NCI-H526 (cell line): ENCODE results near the gene CCDC188.

ENCODE experiments used
- DNase-seq, 2 experiments: peaks; one replicate each; lab custom pipeline; 2025; lab: John Stamatoyannopoulos, UW

The CCDC188 gene

DNA sequence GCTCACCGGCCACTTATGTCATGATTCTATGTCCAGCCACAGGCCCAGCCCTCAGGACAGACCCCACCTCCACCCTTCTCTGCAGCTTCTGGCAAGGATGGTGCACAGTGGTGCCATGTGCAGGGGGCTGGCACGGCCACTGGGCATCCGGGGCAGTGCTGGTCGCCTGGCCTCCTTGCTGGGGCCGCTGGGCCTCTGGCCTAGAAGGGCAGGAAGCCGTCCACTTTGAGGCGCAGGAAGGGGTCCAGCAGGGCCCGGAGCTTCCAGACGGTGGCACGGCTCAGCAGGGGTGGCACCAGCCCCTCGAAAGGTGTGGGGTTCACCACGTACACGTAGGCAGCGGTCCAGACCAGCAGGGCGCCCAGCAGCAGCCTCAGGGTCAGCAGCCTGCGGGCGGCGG, 2.4 kb downstream of the CCDC188 start:
- DNase-seq = no peak

DNA sequence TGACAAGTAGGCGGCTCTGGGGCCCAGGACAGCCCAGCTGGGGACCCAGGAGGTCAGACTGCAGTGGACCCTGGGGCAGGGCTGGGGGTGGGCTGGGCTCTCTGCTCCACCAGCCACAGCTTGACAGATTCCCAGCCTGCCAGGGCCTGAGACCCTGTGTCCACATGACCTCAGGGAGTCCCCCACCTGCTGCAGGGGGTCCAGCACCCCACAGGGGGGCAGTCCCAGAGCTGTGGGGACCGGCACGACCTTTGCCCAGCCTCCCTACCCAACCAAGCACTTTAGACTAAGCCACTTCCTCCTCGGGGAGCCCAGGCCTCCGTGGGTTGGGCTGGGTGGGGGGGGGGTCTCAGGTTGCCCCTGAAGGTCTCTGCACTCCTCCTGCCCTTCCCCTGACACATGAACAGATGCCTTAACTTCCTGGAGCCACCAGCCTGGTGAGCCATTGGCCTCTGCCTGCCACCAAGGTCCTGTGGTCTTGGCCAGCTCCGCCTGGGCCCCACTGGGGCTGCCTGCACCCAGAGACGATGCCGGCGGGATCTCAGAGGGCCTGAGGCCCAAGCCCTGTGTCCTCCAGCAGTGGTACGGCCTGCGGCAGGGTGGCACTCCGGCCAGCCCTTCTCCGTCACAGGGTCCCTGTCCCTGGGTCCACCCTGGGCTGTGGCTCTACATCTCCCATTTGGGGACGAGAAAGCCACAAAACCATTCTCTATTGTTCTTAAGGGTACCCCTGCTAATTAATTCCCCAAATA, 3.4 kb downstream of the CCDC188 start:
- no peak for DNase-seq

DNA sequence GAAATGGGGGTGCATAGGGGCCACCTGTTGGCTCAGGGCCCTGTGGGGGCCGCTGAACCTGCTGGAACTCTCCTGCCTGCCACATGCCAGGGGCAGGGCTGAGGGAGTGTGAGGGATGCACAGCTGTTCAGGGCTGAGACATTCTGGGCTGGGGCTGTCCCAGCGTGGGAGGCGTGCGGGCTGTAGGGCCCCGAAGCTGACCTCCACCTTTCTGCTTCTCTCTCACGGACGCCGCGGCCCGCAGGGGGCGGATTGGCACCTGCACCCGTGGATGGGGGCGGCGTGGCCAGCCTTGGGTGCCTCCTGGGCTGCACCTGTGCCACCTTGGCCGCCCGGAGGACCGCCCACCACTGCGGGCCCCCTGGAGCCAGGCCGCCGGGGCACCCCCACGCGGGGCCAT, 4.1 kb downstream of the CCDC188 start:
- DNase-seq = no peak

DNA sequence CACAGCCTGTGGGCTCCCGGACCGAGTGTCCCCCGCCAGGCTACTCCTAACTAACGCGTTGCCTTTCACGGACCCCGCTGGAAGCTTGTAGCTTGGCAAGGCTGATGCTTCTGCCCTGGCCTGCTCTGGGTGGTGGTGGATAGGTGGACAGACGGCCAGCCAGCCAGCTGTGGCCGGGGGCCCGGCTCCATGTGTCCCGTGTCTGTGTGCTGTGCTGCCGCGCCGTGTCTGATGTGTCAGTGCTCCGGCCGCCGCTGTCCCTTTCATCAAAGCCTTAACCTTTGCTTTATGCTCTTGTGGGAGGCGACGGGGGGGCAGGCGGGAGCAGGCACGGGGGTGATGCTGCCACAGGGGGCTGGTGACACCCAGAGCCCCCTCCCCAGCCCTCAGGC, 5.0 kb downstream of the CCDC188 start:
- DNase-seq = no peak

DNA sequence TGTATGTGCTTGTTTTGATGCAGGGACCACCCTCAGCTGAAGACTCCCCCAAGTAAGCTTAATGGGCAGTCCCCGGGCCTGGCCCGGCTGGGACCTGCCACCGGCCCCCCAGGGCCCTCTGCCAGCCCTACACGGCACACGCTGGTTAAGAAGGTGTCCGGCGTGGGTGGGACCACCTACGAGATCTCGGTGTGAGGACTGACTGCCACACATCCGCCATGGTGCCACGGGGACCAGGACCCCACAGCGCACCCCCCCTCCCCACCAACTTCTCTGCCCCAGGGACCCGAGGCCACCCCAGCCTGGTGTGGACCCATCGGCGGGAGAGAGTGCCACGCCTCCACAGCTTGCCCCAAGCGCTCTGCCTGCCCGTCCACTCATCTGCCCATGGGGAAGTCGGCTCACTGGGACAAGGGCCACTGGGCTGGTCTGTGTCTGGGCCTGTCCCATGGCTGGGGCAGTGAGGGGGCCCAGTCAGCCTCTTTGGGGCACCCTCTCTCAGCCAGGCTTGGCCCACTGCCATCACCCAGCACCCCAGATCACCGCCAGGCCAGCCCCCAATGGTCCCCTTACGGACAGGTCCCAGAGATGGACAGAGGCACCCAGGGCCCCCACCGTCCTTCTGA, 5.5 kb downstream of the CCDC188 start:
- no peak for DNase-seq

DNA sequence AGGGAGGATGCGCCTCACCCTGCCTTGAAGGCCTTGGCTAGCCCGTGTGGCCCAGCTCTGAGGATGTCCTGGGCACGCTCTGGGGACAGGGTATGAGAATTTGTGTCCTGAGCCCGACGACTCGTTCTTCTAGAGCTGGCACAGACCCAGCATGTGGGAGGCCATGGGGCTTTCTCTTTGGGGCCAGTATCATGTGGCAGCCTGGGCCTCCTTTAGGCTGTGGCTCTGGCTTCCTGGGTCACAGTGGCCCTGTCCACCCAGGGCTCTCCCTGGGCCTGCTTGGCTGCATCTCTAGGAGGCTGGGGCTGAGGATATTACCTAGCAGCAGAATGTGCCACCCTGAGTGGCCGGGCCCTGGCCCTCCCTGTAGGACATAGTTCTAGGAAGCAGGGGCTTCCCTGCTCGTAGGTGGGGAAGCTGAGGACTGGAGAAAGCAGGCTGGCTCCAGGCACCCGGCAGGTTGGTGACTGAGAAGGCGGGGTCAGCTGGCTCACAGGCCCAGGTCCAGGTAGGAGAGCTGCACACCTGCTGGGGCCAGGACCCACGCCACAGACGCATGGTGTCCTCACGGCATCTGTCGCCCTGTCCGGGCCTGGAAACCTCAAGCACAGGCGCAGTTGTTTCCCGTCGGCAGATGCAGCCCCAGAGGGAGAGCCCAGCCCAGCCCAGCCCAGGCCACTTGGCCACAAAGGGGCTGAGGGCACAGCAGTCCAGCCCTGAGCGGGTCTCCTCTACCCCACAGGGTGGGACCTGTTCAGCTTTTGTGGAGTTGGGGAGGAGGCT, 6.8 kb downstream of the CCDC188 start:
- DNase-seq = no peak

DNA sequence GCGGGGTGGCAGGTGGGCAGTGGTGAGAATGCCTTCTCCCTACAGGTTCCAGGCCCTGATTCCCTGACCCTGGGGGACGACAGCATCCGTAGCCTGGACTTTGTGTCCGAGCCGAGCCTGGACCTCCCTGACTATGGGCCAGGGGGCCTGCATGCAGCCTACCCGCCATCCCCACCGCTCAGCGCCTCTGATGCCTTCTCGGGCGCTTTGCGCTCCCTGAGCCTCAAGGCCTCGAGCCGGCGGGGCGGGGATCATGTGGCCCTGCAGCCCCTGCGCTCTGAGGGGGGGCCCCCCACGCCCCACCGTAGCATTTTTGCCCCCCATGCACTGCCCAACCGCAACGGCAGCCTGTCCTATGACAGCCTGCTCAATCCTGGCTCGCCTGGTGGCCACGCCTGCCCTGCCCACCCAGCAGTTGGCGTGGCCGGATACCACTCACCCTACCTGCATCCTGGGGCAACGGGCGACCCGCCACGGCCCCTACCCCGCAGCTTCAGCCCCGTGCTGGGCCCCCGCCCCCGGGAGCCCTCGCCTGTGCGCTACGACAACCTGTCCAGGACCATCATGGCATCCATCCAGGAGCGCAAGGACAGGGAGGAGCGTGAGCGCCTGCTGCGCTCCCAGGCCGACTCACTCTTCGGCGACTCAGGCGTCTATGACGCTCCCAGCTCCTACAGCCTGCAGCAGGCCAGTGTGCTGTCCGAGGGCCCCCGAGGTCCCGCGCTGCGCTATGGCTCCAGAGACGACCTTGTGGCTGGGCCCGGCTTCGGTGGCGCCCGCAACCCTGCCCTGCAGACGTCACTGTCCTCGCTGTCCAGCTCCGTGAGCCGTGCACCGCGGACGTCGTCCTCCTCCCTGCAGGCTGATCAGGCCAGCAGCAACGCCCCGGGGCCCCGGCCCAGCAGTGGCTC, 7.9 kb downstream of the CCDC188 start:
- no peak for DNase-seq

DNA sequence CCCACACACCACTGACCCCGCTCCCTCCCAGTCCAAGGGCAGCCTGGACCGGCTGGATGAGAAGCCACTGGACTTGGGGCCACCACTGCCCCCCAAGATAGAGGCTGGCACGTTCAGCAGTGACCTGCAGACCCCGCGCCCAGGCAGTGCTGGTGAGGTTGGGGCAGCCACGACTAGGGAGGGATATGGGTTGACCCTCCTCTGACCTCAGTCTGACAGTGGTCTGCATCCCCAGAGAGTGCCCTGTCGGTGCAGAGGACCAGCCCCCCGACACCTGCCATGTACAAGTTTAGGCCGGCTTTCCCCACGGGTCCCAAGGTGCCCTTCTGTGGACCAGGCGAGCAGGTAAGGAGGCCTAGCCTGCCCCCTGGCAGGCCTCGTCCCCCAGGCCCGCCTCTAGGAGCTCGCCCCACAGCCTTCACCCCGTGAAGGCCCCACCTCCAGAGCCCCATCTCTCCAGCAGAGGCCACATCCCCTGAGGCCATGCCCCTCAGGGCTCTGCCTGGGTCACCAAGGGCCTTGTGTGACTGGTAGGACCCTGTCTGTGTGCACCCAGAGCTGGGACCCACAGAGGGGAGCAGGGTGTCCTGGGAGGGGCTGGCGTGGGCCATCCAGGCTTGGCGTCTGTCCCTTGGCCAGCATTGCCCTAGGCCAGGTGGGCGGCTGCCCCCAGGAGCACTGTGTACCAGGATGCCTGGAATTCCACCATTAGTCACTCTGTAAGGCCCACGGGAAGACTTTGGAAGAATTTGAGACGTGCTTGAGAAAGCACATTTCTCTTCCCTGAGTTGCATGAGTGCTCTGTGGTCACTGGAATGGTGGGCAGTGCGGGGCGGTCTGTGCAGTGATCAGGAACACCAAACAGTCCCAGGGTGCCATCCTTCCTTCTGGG, 9.4 kb downstream of the CCDC188 start:
- no peak for DNase-seq

DNA sequence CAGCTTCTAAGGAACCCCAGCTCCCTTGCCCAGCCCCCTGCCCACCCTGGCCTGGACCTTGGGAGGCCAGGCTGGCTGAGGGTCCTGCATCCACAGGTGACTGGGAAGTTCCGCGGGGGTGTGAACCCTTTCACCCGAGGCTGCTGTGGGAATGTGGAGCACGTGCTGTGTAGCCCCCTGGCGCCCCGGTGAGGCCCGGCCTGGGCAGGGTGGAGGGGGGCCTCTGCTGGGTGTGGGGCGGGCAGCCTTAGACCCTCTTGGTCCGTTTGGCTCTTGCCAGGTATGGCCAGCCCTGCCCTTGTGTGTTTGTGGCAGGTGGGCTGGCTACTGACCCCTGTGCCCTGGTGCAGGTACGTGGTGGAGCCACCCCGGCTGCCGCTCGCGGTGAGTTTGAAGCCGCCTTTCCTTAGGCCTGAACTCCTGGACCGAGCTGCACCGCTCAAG, 10.3 kb downstream of the CCDC188 start:
- DNase-seq = no peak

DNA sequence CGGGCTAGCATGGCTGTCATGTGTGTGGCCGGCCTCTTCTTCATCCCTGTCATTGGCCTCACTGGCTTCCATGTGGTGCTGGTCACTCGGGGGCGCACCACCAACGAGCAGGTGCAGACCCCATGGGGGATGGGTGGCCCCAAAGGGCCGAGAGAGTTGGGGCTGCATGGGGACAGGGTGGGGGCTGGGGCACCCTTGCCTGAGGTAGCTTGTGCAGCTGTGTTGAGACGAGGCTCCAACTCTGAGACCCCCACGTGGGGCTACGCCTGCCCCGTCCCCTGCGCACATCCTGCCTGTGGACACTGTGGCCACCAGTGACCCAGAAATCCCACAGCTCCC, 10.8 kb downstream of the CCDC188 start:
- no peak for DNase-seq

DNA sequence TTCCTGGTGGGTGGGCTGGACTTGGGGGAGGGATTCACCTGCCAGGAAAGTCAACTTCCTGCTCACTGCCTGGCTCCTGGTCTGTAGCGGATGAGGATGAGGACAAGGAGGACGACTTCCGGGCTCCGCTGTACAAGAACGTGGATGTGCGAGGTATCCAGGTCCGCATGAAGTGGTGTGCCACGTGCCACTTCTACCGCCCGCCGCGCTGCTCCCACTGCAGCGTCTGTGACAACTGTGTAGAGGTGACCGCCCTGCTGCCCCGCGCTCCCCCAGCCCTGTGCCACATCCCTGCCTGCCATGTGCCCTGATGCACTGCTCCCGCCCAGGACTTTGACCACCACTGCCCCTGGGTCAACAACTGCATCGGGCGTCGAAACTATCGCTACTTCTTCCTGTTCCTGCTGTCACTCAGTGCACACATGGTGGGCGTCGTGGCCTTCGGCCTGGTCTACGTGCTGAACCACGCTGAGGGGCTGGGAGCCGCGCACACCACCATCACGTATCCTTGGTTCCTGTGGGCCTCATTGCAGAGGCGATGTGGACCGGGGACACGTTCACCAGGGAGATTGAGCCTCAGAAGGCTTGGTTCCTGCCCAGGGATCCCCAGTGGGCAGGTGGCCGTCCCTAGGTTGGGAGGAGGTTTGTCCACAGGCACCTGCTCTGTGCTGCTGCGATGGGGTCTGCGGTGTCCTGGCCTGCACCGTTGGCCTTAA, 11.3 kb downstream of the CCDC188 start:
- DNase-seq = no peak

DNA sequence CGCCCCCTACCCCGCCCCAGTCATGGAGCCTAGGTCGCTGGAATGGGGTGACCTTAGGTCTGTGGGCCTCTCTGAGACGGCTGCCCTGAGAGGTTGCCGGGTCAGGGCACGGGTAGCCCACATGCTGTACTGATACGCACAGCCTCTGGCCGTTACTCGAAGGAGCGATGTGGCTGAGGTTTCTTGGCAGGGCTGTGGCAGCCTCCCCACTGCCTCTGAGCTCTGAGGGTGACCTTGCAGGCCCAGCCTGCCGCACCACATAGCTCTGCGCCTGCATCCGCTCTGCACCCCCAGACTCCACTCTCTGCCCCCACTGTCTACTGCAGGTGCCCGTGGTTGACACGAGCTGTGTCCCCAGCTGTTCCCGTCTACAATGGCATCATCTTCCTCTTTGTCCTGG, 12.0 kb downstream of the CCDC188 start:
- no peak for DNase-seq

DNA sequence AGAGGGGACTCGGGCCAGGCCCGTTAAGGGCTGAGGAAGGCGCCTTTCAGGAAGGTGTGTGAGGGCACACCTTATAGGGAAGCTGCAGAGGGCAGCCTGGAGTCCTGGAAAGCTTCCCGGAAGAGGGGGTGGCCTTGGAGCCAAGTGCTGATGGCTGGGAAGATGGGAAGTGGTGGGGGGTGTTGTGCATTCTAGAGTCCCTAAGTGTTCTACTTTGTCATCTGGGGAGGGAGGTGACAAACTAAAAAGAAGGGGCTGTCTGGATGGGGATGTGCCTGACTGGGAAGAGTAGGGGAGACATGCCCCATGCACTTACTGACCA, 12.5 kb downstream of the CCDC188 start:
- no peak for DNase-seq

DNA sequence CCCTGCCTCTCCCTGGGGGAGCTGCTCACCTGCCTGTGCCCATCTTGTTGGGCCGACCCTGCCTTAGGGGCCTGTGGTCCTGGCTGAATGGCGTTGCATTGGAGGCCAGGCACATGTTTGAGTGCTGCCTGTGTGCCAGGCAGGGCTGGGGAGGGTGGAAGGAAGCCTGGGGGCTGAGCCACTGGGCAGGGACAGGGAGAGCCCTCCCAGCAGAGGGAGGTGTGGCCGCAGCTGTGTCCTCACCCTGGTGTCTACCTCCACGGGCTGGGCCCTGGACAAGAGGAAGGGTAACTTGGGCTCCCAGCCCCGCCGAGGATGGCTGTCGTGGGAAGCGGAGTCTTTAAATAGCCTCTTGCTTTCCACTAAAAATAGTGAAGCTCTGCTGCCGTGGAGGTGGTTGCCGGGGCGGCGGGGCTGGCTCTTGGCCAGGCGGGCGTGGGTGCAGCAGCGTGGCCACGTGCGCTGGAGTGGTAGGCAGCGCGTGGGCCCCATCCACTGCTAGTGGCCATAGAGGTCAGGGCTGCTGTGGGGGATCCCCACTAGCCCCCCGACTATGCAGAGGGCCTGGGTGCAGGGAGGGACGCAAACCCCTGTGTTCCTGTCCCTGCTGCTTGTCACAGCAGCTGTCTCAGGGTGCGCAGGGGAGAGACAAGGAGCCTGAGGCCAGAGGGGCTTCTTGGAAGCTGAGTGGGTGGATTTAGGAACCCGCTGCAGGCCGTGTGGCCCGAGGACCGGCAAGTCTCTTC, 13.0 kb downstream of the CCDC188 start:
- DNase-seq = no peak

DNA sequence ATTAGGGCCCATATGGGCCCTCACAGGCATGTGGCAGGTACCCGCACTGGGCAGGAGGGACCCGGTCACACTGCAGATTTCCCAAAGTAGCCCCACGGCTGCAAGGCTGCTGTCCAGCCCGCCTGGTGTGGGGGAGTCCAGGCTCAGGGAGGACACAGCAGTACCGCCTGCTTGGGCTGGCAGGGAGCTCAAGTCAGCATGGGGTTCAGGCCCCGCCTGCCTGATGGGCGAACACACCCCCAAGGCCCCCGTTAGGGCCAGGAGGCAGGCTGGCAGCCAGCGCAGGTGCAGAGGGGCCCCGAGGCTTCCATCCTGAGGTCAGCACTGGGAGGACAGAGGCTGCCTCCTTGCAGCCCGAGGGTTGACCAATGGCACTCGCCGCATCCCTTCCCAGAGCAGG, 13.7 kb downstream of the CCDC188 start:
- no peak for DNase-seq

DNA sequence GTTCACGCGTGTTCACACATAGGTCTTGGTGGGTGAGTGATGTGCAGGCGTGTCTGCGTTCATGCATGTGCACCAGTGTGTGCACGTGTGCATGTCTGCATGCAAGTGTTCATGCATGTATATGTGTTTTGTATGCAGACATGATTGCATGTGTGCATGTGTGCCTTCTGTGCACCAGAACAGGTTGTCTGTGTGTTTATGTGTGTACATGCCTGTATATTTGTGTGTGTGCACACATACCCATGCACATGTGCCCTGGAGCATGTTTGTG, 14.3 kb downstream of the CCDC188 start:
- DNase-seq = no peak

DNA sequence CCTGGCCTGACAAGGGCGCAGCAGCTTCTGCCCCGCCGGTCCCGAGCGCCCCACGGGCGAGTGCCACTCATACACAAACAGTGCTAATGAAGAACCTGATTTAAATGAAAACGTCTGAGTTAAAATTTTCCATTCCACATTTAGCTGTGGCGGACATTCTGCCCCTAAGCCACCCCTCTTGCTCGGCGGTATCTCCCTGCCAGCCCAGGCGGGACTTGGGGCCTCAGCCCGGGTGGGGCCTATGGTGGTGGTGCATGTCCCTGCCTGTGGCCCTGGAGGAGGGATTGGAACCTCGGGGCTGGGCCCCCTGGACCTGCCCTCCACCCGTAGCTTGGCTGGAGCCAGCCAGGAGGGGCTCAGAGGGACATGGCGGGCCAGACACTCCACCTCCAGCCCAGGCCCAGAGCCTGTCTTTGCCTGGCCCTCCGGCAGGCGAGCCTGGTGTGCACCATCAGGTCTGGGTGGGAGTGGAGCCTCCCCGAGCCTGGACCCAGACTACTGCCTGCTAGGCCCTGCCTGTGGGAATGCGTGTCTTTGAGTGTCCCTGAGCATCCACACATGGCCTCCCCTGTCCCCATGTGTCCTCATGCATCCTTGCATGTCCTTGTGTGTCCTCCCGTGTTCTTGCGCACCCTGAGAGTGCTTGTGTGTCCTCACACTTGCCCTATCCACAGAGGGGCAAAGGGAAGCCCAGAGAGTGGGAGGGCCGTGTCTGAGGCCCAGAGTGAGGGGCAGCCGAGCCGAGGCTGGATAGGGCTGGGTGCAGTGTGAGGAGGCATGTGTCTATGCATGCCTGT, 14.9 kb downstream of the CCDC188 start:
- DNase-seq = peak in 1 of 2 experiments; percentile 18

DNA sequence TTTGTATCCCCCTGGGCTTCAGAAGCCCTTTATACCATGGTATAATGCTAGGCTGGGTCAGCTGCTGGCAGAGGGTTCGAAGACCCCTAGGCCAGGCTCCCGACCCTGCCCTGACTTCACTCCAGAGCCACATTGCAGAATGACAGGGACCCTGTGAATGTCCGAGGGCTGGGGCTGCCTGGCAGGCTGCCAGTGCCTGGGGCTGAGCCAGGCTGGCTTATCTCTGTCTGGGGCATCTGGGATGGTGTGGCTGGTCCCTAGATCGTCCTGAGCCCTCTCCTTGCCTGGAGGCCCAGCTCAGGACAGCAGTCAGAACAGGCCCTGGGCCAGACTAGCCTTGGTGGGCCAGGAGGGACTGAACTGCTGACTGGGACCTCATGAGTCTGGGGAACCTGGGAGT, 15.6 kb downstream of the CCDC188 start:
- no peak for DNase-seq

DNA sequence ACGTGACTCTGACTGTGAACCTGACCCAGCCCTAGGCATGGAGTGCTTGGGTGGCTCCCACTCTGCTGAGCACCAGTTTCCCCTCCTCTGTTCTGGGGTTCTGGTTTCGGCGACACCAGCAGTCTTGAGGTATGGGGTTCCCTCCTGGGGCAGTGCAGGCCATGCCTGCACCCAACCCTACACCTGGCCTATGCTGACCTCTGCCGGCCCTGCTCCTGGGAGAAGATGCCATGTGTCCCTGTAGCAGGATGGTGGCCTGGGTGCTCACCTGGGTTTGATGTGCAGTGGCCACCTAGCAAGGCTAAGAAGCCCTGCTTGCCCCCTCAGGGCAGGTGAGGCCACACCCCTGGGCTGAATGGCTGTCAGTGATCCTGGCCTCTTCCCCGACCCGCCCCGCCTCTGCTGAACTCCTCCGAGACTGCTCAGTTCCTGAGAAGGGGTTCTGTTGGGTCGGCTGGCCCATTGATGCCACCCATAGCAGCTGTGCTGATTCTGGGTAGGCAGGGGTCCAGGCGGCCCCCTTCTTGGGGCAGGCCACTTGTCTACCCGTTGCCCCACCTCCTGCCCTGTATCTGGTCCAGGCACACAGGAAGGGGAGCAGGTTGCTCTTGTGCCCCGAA, 16.8 kb downstream of the CCDC188 start:
- no peak for DNase-seq
